GM21367 (cell line): ENCODE data around the gene GARIN1A.

Experiments
- ATAC-seq: cut with Tn5 transposase; IDR thresholded peaks from one replicate; pipeline ENCODE4 v1.9.1; 2021; ENCODE audit not compliant: unreplicated experiment

The GARIN1A gene

DNA sequence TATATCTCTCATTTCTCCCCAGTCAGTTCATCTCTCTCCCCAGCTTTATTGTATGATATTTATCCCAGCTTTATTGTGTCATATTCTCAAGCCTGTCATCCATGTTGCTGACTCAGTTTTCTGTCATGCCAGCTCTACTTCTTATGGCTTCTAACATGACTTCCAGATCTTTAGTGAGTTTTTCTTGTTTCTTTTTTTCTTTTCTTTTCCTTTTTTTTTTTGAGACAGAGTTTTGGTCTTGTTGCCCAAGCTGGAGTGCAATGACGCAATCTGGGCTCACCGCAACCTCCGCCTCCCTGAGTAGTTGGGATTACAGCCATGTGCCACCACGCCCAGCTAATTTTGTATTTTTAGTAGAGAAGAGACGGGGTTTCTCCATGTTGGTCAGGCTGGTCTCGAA is 38.4 kb downstream of the GARIN1A start:
- no peak for ATAC-seq

DNA sequence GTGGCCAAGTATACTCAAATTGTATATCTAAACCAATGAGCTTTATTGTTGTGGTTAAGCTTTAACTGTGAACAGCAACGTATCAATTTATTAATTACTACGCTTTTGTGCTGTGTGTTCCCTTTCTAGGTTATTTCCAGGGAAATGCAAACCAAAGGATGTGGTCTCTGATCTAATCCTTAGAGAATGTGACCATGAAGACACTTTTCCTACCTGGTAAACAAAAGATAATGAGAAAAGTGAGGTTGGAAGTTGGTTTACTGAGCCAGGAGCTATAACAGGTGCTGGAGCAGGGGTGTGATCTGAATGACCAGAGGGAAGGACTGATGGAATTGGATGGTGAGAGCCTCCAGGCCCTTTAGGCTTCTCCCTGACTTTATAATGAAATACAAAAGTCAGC is 41.7 kb downstream of the GARIN1A start:
- no peak for ATAC-seq

DNA sequence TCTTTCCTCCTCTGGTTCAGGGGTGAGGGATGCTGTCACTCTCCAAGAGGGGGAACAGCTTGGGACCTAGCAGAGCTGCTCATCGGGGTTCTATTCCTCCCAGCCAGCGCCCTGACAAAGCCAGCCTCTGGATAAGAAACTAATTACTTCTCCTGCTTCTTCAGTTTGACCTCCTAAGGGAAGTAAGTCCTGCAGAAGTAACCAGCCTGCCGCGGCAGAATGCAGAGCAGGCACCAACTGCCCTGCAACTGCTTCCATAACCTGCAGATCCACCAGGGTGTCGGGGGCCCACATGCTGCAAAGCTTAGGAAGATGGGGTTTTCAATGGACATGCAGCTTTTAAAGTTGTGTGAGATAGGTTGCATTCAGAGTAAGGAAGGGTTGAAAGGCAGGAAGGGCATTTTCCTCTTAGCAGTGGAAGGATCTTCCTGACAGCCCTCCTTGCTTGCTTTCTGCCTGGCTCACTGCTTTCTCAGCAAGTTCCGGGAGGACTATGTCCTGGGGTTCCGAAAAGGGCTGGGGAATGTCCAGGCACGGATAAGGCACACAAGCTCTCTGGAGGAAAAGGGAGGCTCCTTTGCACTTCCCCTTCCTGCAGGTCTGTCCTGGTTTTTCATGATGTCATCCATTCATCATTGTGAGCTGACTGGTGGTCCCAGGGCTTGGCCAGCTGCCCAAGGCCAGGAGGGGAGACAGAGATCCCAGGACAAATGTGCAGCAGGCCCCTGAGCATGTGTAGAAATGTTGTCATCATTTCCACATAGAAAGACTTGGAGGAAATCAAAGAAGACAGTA is 42.8 kb downstream of the GARIN1A start:
- no peak for ATAC-seq

DNA sequence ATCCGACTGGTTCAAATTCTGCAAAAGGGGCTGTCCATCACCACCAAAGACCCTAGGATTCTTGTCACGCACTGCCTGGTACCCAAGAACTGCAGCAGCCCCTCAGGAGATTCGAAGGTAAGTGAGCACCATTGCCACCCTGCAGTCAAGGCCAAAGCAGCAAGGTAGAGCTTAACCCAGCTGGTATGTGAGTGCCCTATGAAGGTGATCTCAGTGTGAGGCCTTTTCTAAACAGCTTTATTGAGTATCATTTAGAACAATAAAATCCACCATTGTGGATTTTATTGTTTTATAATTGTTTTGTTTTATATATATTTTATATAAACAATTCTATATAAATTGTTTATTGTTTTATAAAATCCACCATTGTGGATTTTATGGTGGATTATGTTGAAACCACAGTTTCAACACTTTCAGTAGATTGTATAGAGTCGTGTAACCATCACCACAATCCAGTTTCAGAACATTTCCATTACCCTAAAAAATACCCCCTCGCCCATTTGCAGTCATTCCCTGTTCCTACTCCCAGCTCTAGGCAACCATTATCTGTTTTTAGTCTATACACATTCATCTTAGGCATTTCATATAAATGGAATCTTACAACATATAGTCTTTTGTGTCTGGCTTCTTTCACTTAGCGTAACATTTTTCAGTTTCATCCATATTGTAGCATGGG is 47.0 kb downstream of the GARIN1A start:
- no peak for ATAC-seq

DNA sequence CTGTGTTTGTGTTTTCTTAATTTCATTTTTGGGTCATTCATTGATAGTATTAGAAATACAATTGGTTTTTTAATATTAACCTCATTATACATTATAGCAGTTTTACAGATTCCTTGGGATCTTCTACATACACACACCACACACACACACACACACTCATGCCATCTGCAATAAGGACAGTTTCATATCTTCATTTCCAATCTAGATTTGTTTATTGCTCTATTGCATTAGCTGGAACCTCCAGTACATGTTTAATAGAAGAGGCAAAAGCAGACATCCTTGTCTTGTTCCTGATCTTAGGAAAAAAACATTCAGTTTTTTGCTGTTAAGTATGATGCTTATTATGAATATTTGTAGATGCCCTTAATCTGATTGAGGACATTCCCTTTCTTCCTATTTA is 49.3 kb downstream of the GARIN1A start:
- no peak for ATAC-seq
